Measurements from ENCODE around the gene LRP1.

Gene LRP1

GRCh38 chr12:57160741-57161140 lies 32.5 kb downstream of the LRP1 start:
- CTCF ChIA-PET, result interaction anchor here (0.7 kb wide), 1 partner anchor 9 kb away, joined by 3 read pairs; no protein-coding TSS in a partner anchor
- POLR2A ChIA-PET (ENCODE audit: low non-redundant PET), result no interaction called here
- H3K27ac ChIP-seq, result peak overlapping the region; percentile 3; the same call in 1 of the 2 replicates
- no peak for DNase-seq (ENCODE audit: low spot score)
- TF ChIP-seq CTCF (conservative IDR thresholded peaks at IDR 0.05; ENCODE audit: low read depth), result no peak

DNA sequence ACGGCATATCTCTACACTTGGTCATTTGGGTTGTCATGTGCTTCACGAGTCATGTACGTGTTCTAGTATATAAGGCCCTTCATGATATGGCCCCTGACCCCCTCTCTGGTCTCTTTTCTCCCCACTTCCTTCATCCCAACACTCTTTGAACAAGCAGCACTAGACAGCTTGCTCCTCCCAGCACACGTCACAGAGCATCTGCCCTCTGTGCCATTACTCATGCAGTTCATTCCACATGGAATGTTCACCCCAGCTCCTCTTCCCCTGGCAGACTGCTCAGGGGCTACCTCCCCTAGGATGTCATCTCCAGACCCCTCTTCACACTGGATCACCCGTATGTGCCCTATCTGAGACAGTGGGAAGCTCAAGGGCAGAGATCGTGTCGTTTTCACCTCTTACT lies 33.2 kb downstream of the LRP1 start:
- H3K27ac ChIP-seq, result 0 out of 2 replicates have a peak overlapping the region, but pooled peaks have one; percentile 3
- no peak for DNase-seq (ENCODE audit: low spot score)
- TF ChIP-seq CTCF (conservative IDR thresholded peaks at IDR 0.05; ENCODE audit: low read depth), result no peak
- CTCF ChIA-PET, result no interaction called here
- POLR2A ChIA-PET (ENCODE audit: low non-redundant PET), result no interaction called here

DNA sequence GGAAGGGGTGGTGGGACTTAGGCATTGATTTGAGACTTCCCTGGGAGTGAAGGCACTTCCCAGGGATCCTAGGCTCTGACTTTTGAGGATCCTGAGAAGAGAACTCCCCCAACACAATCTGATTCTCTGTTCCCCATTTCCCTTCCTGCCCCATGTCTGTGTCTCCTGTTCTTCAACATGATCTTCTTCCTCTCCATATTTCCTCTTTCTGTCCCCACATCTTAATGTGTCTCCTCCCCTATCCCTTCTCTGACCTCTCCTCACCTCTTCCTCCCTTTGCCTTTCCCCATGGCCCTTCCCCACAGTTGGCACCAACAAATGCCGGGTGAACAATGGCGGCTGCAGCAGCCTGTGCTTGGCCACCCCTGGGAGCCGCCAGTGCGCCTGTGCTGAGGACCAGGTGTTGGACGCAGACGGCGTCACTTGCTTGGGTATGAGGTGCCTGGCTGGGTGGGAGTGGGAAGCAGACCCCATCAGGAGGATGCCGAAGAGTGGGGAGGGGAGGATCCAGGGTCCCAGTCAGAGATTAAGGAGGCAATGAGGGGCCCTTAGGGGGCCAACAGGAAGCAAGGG lies 34.4 kb downstream of the LRP1 start:
- ChIA-PET POLR2A (ENCODE audit: low non-redundant PET) (no interaction called here), CTCF (no interaction called here)
- no peak for DNase-seq (ENCODE audit: low spot score)
- TF ChIP-seq CTCF (conservative IDR thresholded peaks at IDR 0.05; ENCODE audit: low read depth), result no peak
- H3K27ac ChIP-seq, result no peak overlapping the region

- H3K27ac ChIP-seq, result peak overlapping the region; percentile 90
- DNase-seq (ENCODE audit: low spot score), result no peak
- ChIA-PET CTCF (interaction anchor here (0.7 kb wide), 1 partner anchor 17 kb away, joined by 3 read pairs; no protein-coding TSS in a partner anchor), POLR2A (ENCODE audit: low non-redundant PET) (no interaction called here)
- no peak for TF ChIP-seq CTCF (conservative IDR thresholded peaks at IDR 0.05; ENCODE audit: low read depth)
Observed at GRCh38 chr12:57164454-57164853, 36.2 kb downstream of the LRP1 start.

GRCh38 chr12:57164966-57165625 lies 36.8 kb downstream of the LRP1 start:
- H3K27ac ChIP-seq, result peak overlapping the region; percentile 90
- CTCF ChIA-PET, result interaction anchor here (0.7 to 1.3 kb wide), 2 partner anchors 10 to 18 kb away, joined by 3 to 4 read pairs; no protein-coding TSS in a partner anchor
- no peak for TF ChIP-seq CTCF (conservative IDR thresholded peaks at IDR 0.05; ENCODE audit: low read depth)
- no peak for DNase-seq (ENCODE audit: low spot score)
- POLR2A ChIA-PET (ENCODE audit: low non-redundant PET), result no interaction called here

- POLR2A ChIA-PET (ENCODE audit: low non-redundant PET), result no interaction called here
Observed at GRCh38 chr12:57165741-57166140, 37.5 kb downstream of the LRP1 start.

More at GRCh38 chr12:57165741-57166140, 37.5 kb downstream of the LRP1 start:
- CTCF ChIA-PET, result interaction anchor here (1.3 kb wide), 1 partner anchor 9 kb away, joined by 4 read pairs; no protein-coding TSS in a partner anchor
- peak overlapping the region; percentile 90 for H3K27ac ChIP-seq
- DNase-seq (ENCODE audit: low spot score), result peak; percentile 94
- no peak for TF ChIP-seq CTCF (conservative IDR thresholded peaks at IDR 0.05; ENCODE audit: low read depth)

Measured in RWPE1 (cell line).